Measurements from ENCODE around the gene PDE10A.

Gene PDE10A

DNA sequence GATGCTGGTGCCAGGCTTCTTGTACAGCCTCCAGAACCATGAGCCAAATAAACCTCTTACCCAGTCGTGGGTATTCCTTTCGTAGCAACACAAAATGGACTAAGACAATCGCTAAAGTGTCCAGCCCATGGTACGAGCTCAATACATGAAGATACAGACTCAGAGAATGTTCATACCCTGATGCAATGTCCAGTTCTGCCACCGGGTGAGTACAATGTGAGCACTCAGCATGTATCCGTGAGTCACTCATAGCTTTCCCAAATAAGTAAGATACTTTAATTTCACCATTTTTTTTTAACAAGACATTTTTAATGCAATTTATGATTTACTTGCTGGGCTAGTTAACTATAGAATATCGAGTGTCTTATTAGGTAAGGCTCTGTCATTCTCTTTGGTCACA lies 26.7 kb upstream of the PDE10A start (continued):
- TF ChIP-seq, protein P1, sequence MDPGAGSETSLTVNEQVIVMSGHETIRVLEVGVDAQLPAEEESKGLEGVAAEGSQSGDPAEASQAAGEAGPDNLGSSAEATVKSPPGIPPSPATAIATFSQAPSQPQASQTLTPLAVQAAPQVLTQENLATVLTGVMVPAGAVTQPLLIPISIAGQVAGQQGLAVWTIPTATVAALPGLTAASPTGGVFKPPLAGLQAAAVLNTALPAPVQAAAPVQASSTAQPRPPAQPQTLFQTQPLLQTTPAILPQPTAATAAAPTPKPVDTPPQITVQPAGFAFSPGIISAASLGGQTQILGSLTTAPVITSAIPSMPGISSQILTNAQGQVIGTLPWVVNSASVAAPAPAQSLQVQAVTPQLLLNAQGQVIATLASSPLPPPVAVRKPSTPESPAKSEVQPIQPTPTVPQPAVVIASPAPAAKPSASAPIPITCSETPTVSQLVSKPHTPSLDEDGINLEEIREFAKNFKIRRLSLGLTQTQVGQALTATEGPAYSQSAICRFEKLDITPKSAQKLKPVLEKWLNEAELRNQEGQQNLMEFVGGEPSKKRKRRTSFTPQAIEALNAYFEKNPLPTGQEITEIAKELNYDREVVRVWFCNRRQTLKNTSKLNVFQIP (CRISPR knock-in tag; IDR thresholded peaks at IDR 0.05; ENCODE audit: borderline replicate concordance, low read depth) = no peak
- TF ChIP-seq ESRRG (CRISPR knock-in tag; IDR thresholded peaks at IDR 0.05) (no peak), ZFP3 (CRISPR knock-in tag; IDR thresholded peaks at IDR 0.05) (no peak), ZNF8 (CRISPR knock-in tag; IDR thresholded peaks at IDR 0.05) (no peak), ZC3H10 (CRISPR knock-in tag; IDR thresholded peaks at IDR 0.05) (no peak), RARB (CRISPR knock-in tag; IDR thresholded peaks at IDR 0.05) (no peak), CSDC2 (CRISPR knock-in tag; IDR thresholded peaks at IDR 0.05) (no peak), SNAI2 (CRISPR knock-in tag; IDR thresholded peaks at IDR 0.05) (no peak), ARNTL (CRISPR knock-in tag; IDR thresholded peaks at IDR 0.05; ENCODE audit: borderline replicate concordance, low read depth) (no peak), TOX (CRISPR knock-in tag; IDR thresholded peaks at IDR 0.05; ENCODE audit: borderline replicate concordance) (no peak)
- TF ChIP-seq, protein P2, sequence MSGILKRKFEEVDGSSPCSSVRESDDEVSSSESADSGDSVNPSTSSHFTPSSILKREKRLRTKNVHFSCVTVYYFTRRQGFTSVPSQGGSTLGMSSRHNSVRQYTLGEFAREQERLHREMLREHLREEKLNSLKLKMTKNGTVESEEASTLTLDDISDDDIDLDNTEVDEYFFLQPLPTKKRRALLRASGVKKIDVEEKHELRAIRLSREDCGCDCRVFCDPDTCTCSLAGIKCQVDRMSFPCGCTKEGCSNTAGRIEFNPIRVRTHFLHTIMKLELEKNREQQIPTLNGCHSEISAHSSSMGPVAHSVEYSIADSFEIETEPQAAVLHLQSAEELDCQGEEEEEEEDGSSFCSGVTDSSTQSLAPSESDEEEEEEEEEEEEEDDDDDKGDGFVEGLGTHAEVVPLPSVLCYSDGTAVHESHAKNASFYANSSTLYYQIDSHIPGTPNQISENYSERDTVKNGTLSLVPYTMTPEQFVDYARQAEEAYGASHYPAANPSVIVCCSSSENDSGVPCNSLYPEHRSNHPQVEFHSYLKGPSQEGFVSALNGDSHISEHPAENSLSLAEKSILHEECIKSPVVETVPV (CRISPR knock-in tag; IDR thresholded peaks at IDR 0.05) = no peak
- TF ChIP-seq, protein P3, sequence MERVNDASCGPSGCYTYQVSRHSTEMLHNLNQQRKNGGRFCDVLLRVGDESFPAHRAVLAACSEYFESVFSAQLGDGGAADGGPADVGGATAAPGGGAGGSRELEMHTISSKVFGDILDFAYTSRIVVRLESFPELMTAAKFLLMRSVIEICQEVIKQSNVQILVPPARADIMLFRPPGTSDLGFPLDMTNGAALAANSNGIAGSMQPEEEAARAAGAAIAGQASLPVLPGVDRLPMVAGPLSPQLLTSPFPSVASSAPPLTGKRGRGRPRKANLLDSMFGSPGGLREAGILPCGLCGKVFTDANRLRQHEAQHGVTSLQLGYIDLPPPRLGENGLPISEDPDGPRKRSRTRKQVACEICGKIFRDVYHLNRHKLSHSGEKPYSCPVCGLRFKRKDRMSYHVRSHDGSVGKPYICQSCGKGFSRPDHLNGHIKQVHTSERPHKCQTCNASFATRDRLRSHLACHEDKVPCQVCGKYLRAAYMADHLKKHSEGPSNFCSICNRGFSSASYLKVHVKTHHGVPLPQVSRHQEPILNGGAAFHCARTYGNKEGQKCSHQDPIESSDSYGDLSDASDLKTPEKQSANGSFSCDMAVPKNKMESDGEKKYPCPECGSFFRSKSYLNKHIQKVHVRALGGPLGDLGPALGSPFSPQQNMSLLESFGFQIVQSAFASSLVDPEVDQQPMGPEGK (CRISPR knock-in tag; IDR thresholded peaks at IDR 0.05; ENCODE audit: borderline replicate concordance) = no peak

DNA sequence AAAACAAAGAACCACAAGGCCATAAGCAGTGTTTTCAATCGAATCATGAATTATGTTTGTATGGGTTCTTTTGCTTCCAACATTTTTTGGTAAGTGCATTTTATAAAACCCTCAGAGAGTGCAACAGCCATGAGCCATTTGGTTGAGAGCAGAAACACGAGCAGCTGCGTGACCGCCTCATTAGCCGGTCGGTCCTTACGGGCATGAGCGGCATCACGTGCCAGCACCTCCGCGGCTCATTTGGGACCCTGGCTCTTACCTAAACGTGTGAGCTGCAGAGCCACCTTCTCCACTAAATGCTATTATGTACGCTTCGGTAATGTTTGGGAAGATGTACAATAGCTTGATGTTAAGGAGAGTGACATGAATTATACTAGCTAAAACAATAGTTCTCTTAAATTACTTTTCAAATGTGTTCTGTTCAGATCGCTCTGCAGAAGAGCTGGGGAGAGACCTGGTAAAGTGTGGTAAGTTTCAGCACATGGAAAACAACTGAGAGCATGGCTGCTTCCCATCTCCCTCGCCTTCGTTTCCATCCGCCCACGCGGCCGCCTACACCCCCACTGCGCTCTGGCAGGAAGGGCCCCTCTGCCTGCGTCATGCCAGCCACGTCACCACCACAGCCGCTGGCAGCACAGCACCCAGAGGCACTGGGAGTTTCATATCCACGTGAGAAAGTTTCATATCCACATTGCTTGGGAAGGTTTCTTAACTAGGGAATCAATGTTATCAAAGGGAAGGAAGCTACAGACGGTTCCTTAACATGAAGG lies 23.7 kb upstream of the PDE10A start:
- ATAC-seq = no peak

More for the DNA sequence above, 23.7 kb upstream of the PDE10A start:
- TF ChIP-seq, protein P2 (CRISPR knock-in tag; IDR thresholded peaks at IDR 0.05) = no peak
- TF ChIP-seq GLIS3 (CRISPR knock-in tag; IDR thresholded peaks at IDR 0.05) (no peak), TOX (CRISPR knock-in tag; IDR thresholded peaks at IDR 0.05; ENCODE audit: borderline replicate concordance) (no peak), ZFP3 (CRISPR knock-in tag; IDR thresholded peaks at IDR 0.05) (no peak), ESRRG (CRISPR knock-in tag; IDR thresholded peaks at IDR 0.05) (no peak), TCF4 (CRISPR knock-in tag; IDR thresholded peaks at IDR 0.05; ENCODE audit: borderline replicate concordance) (no peak), RARB (CRISPR knock-in tag; IDR thresholded peaks at IDR 0.05) (no peak), PPARA (CRISPR knock-in tag; IDR thresholded peaks at IDR 0.05; ENCODE audit: borderline replicate concordance) (no peak), ZNF8 (CRISPR knock-in tag; IDR thresholded peaks at IDR 0.05) (no peak), ISL1 (CRISPR knock-in tag; IDR thresholded peaks at IDR 0.05) (no peak), BACH2 (CRISPR knock-in tag; IDR thresholded peaks at IDR 0.05; ENCODE audit: borderline replicate concordance) (no peak), ZNF70 (CRISPR knock-in tag; IDR thresholded peaks at IDR 0.05) (no peak), CSDC2 (CRISPR knock-in tag; IDR thresholded peaks at IDR 0.05) (no peak), OSR1 (CRISPR knock-in tag; IDR thresholded peaks at IDR 0.05) (no peak), SNAI2 (CRISPR knock-in tag; IDR thresholded peaks at IDR 0.05) (no peak), ZNF565 (CRISPR knock-in tag; conservative IDR thresholded peaks at IDR 0.05; ENCODE audit: low read depth) (no peak)
- TF ChIP-seq, protein P1 (CRISPR knock-in tag; IDR thresholded peaks at IDR 0.05; ENCODE audit: borderline replicate concordance, low read depth) = no peak
- TF ChIP-seq, protein P3 (CRISPR knock-in tag; IDR thresholded peaks at IDR 0.05; ENCODE audit: borderline replicate concordance) = no peak

All from SK-N-SH treated with all-trans-retinoic acid at 6 μM for 48 hours (cell line).